ENCODE results near the gene LRFN3.
"Not testable (repeated sequence)": the region's sequence is repeated elsewhere in the genome, so short reads cannot be mapped to it uniquely, and the experiment has no call there.

LRFN3 gene

DNA sequence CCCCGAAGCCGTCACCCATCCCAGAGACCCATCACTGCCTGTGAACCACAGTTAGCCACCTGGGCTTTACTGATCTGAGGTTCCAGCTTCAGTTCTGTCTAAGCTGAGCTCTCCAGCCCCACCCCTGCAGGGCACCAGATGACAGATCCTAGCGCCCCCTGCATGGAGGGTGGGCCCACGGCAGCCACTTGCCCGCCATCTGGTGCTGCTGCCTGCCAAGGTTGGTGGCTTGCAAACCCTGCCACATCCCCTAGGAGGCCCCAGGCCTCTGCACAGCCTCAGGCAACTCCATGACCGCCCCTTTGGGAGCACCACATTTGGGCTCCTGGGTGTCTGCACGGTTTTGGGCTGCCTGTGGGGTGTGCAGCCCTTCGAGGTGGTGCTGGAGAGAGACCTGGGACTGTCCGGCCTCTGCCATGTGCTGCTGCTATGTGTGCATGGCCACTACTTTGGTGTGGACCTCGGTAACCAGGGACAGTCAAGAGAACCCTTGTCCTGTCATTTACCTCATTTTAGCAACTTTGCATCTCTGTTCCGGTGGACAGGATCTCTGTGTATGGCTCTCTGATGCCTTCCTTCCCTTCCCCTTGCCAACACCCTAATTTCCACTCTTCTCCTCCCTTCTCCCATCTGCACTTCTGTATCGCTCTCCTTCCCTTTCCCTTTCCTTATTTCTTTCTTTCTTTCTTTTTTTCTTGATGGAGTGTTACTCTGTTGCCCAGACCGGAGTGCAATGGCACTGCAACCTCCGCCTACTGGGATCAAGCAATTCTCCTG lies 41.5 kb downstream of the LRFN3 start:
- peak; percentile 69 for DNase-seq (ENCODE audit: low spot score)

DNA sequence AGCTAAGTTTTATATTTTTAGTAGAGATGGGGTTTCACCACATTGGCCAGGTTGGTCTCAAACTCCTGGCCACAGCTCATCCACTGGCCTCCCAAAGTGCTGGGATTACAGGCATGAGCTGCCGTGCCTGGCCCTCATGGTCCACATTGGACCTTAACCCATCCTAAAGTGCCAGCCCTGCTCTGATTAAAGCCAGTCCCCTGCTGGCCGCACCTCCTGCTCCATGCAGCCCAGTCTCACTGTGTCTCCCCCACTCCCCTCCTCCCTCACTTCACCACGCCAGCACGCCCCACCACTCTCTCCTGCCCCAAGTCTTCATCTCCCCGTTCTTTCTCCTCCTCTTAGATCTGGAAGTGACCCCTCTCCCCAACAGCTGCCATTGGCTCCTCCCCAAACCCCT lies 42.1 kb downstream of the LRFN3 start:
- DNase-seq (ENCODE audit: low spot score): no peak

DNA sequence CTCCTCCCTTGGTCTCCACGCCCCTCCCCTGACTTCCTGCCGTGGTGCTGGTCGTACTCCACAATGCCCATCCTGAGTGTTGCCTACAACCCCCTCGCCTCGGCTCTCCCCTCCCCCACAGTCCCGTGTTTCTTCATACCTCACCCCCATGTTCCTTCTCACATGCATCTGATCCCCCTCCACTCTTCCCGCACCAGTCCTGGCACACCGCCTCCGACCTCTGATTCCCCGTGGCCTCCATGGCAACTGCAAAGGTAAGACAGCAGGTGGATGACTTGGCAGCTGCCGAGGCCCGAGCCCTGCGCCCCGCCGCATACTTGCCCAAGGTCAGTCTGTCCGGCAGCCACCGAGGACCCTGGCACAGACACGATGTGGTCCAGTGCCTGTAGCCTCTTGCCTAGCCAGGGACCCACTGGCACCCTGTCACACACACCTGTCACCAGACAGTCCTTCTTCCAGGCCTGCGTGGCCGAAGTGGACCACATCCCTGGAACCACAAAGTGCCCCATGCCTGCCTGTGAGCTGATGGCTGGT lies 42.7 kb downstream of the LRFN3 start:
- no peak for DNase-seq (ENCODE audit: low spot score)

DNA sequence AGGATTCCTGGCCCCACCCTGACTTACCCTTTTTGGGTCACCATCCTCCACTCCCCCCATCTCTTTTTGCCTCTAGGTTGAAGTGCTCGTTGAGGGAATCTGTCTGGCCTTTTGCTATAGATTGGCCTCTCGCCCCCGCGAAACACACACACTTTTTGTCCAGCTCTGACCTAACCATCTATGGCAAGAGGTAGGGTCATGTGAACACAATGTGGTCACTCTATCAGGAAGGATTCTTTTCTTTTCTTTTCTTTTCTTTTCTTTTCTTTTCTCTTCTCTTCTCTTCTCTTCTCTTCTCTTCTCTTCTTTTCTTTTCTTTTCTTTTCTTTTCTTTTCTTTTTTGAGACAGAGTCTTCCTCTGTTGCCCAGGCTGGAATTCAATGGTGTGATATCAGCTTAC lies 44.8 kb downstream of the LRFN3 start:
- DNase-seq (ENCODE audit: low spot score): not testable (repeated sequence)

DNA sequence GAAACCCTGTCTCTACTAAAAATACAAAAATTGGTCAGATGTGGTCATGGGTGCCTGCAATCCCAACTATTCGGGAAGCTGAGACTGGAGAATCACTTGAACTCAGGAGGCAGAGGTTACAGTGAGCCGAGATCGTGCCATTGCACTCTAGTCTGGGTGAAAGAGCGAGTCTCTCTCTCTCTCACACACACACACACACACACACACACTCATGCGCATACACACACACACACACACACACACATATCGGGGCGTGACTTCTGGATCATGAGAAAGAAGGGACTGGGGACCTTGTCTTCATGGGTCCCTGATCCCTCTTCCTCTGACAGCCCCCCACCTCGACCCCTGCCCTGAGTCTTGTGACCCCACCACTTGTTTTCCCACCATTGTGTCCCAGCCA lies 47.0 kb downstream of the LRFN3 start:
- no peak for DNase-seq (ENCODE audit: low spot score)

DNA sequence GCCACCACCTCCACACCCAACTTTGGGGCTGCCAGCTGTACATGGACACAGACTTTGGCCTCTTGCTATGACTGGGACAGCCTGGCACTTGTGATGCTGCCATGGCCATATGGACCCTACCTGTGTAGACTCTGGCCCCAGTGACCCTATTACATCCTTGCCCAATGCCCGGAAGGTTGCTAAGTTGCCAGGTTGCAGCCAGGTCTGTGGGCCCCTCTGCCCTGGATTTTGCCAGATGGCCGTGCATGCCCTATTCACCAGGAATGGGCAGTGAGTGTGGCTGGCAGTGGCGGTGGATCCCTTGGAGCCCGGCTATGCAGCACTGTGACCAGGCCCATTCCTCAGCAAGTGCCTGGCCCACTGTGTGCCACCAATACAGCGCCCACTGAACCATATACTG lies 49.9 kb downstream of the LRFN3 start:
- DNase-seq (ENCODE audit: low spot score): no peak

DNA sequence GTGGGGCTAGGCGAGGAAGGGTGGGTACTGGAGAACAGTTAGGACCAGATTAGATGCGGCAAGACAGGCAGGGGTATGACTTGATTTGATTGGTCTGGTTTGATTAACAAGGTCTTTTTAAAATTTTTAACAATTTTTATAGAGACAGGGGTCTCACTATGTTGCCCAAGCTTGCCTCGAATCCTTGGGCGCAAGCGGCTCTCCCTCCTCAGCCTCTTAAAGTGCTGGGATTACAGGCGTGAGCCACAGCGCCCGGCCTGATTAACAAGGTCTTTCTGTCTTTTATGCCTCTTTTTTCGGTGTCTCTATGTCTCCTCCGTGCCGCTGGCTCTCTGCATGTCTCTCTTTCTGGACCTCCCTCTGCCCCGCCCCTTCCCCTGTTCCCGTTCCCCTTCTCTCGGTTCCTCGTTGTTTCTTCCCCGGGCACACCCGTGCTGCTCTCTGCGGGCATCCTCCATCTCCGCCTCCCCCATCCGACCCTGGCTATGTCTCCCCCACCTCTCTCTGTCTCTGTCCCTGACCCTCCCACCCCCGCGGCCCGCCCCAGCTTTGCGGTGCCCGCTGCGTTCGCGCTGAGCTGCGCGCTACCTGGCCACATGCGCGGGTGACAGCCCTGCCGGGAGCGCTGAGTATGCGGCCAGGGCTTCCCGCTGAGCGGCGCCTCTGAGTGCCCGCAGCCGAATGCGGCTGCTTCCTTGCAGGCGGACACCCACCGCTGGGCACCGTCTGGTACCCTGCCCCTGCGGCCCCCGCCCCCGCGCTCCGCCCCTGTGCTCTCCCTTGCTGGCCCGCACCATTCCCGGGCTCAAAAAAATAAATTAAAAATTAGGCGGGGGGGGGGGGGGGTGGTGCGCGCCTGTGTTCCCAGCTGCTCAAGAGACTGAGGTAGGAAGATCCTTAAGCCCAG lies 50.7 kb downstream of the LRFN3 start:
- peak; percentile 47 for DNase-seq (ENCODE audit: low spot score)

DNA sequence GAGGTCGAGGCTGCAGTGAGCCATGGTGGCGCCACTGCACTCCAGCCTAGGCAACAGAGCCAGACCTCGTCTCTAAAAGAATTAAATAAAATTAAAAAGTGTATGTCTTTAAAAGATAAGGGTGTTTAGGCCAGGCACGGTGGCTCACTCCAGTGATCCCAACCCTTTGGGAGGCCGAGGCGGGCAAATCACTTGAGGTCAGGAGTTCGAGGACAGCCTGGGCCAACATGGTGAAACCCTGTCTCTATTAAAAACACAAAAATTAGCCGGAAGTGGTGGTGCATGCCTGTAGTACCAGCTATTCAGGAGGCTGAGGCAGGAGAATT lies 51.4 kb downstream of the LRFN3 start:
- no peak for DNase-seq (ENCODE audit: low spot score)

DNA sequence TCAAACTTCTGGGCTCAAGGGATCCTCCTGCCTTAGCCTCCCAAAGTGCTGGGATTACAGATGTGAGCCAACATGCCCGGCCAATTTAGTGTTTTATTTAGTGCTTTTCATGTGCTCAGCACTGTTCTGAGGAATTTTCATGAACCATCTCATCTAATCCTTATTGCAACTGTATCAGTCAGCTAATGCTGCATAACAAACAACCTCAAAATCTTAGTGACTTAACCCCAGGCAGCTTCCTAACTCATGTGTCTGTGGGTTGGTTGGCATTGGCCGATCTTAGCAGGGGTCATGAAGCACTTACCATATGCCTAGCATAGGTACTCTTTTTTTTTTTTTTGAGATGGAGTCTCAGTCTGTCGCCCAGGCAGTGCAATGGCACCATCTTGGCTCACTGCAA lies 52.6 kb downstream of the LRFN3 start:
- no peak for DNase-seq (ENCODE audit: low spot score)

DNA sequence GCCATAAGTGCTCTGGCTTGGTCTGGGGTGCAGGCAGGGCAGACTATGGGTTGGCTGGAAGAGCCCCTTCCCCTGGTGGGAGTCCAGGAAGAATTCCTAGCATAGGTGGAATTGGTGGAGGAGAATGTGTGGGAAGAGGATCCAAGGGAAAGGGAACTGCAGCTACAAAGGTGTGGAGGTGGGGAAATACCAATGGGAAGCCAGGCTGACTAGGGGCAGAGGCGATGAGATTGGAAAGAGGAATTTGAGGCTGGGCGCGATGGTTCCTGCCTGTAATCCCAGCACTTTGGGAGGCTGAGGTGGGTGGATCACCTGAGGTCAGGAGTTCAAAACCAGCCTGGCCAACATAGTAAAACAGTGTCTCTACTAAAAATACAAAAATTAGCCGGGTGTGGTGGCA lies 54.0 kb downstream of the LRFN3 start:
- no peak for DNase-seq (ENCODE audit: low spot score)

DNA sequence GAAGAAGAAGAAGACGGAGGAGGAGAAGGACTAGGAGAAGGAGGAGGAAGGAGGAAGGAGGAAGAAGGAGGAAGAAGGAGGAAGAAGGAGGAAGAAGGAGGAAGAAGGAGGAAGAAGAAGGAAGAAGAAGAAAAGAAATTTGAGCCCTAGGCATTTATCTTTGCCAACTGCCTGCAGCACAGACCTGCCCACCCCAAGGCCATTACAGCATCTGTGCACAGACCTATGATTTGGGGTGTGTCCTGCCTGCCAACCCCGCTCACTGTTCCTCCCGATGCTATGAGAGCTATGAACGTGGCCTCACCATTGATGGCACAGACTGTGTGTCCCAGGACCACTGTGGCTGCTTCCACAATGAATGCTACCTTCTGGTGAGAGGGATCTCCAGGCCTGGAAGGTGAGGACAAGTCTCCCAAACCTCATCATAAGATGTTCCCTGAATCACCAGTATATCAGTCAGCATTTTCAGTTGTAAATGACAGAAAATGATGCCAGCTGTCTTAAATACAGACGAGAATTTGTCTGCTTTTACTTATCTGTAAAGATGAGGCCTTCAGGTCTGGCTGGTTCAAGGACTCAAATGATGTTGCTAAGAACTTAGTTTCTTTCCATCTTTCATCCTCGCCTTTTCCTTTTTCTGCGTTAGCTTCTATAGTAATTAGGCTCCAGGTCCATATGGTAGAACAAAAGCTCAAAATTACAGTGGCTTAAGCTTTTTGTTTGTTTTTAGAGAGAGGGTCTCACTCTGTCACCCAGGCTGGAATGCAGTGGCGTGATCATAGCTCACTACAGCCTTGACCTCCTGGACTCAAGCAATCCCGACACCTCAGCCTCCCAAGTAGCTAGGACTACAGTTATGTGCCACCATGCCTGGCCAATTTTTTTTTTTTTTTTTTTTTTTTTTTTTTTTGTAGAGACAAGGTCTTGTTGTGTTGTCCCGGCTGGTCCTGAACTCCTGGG lies 54.9 kb downstream of the LRFN3 start:
- no peak for DNase-seq (ENCODE audit: low spot score)

DNA sequence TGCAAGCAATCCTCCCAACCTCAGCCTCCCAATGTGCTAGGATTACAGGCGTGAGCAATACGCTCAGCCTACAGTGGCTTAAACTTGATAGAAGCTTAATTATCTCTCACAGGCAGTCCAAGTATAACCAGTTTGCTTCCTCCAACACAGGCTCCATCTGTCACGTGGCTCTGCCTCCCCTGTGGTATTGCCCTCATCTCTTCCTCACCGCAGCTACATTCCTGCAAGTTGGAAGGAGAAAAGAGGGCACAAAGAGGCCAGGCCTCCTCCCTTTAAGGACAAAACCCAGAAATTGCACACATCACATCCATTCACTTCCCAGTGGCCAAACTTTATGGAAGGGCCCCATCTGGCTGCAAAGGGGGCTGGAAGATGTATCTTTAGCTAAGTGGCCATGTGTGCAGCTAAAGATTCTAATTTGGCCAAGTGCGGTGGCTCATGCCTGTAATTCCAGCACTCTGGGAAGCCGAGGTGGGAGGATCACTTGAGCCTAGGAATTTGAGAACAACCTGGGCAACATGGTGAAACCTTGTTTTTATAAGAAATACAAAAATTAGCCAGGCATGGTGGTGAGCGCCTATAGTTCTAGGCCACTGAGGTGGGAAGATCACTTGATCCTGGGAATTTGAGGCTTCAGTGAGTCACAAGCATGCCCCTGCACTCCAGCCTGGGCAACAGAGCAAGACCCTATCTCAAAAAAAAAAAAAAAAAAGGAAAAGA lies 55.7 kb downstream of the LRFN3 start:
- DNase-seq (ENCODE audit: low spot score): no peak

DNA sequence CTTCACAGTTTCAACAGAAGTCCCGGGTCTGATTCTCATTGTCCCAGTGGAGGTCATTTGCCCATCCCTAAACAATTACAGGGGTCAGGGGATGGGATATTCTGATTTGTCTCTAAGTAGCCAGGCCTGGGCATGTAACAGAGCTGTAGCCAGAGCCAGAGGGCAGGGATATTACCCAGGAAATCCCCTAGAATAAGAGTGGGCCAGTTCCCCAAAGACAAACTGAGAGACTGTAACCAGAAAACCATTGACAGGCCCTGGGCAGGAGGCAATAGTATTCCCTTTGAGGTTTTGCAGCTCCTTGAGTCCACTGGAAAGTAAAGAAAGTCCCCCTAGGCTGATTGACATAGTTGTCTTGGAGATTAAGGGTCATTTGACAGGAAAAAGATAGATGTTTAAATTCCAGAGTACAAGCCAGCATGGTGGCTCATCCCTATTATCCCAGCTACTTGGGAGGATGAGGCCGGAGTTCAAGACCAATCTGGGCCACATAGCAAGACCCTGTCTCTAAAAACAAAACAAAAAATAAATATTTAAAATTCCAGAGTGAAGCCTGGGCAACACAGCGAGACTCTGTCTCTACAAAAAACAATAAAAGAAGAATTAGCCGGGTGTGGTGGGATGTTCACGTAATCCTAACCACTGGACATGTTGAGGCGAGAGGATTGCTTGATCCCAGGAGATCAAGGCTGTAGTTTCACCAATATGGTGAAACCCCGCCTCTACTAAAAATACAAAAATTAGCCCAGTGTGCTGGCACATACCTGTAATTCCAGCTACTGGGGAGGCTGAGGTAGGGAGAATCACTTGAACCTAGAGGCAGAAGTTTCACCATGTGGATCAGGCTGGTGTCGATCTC lies 57.0 kb downstream of the LRFN3 start:
- no peak for DNase-seq (ENCODE audit: low spot score)

DNA sequence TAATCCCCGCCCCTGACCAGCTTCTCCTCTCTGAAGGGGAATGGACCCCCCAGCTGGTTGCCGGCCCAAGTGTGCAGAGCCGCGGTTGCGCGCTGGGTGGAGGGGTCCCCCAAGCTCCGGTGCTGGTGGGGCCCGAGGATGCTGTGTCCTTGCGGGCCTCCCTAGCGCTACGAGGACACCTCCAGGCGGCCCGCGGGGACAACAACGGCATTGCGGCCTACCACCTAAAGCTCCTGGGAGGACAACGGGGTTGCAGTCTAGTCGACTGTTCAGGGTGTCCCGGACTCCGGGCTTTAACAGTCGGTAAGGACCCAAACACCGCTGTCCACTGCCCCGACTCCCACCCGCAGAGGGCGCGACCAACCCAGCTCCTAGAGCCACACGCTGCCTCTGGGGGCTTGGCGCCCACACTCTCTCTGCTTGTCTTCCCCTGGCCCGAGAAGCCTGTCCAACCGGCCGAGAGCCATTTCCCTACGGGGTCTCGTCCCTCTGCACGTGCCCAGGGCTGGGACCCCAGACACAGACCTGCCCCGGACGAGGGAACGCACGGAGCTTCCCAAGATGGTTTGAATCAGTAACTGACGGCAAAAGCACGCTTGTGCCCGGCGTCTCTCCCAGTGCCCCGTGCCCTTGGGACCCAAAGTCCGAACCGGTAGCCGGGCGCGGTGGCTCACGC lies 57.9 kb downstream of the LRFN3 start:
- DNase-seq (ENCODE audit: low spot score): no peak
